EH (cell line): ENCODE measurements around the gene NOS3.

ENCODE experiments used
- DNase-seq: peaks from one replicate; pipeline ENCODE4 v3.0.0-alpha.2; 2015; ENCODE audit warnings: low read depth

Gene NOS3

GRCh38 chr7:150990416-150991186, at the start of gene NOS3:
Gene NOS3 (plus strand): TSS chr7:150991017. CDS start chr7:150993804, 2,787 bp downstream.
- no peak for DNase-seq

- DNase-seq: no peak
Measured at GRCh38 chr7:150941351-150942000, 49.3 kb upstream of the NOS3 start.

GRCh38 chr7:150942001-150942590, 48.7 kb upstream of the NOS3 start:
- DNase-seq: no peak

- DNase-seq: no peak
Measured at GRCh38 chr7:150942591-150943452, 48.0 kb upstream of the NOS3 start.

GRCh38 chr7:150943453-150943814, 47.4 kb upstream of the NOS3 start:
- DNase-seq: no peak

GRCh38 chr7:150944066-150945042, 46.5 kb upstream of the NOS3 start:
- no peak for DNase-seq

- no peak for DNase-seq
Measured at GRCh38 chr7:150945171-150945852, 45.5 kb upstream of the NOS3 start.

- no peak for DNase-seq
Measured at GRCh38 chr7:150945853-150946420, 44.9 kb upstream of the NOS3 start.

GRCh38 chr7:150946421-150947240, 44.2 kb upstream of the NOS3 start:
- no peak for DNase-seq

GRCh38 chr7:150947241-150947745, 43.5 kb upstream of the NOS3 start:
- no peak for DNase-seq

- DNase-seq: no peak
Measured at GRCh38 chr7:150947761-150948651, 42.8 kb upstream of the NOS3 start.

GRCh38 chr7:150948791-150949251, 42.0 kb upstream of the NOS3 start:
- no peak for DNase-seq

GRCh38 chr7:150949564-150949963, 41.3 kb upstream of the NOS3 start:
- DNase-seq: peak; percentile 37

GRCh38 chr7:150949971-150950491, 40.8 kb upstream of the NOS3 start:
- DNase-seq: no peak

GRCh38 chr7:150950496-150951180, 40.2 kb upstream of the NOS3 start:
- no peak for DNase-seq

GRCh38 chr7:150951181-150951520, 39.7 kb upstream of the NOS3 start:
- DNase-seq: no peak

GRCh38 chr7:150951521-150951920, 39.3 kb upstream of the NOS3 start:
- no peak for DNase-seq
